PC-9 (cell line): ENCODE results near the gene LHX4. TPM values are rescaled to one million over a fixed set of nuclear protein-coding genes. Genes with fewer than 3 reads are reported as not detected.

Experiments
- BruUV-seq: library from RNA; stranded (reverse); fragments of 400-500 nt; replicated peaks from 2 replicates; lab custom pipeline; 2021; lab: Mats Ljungman, UMichigan
- CTCF ChIA-PET: fragments of 300-600 bp; sonication (Branson Sonifier 250); formaldehyde crosslinking; loops from one replicate; lab custom pipeline; 2022; ENCODE audit warnings: antibody characterized with exemption; lab: Charles Lee
- POLR2A ChIA-PET: fragments of 300-600 bp; sonication (Branson Sonifier 250); formaldehyde crosslinking; loops from one replicate; lab custom pipeline; 2022; ENCODE audit warnings: antibody characterized with exemption; ENCODE audit not compliant: unreplicated experiment; lab: Charles Lee
- DNase-seq, 2 experiments: peaks; one replicate each; pipeline versions ENCODE4 v3.0.0 to v3.0.0-alpha.2; 2015 to 2022; ENCODE audit warnings: mixed read lengths in 1 of 2
- H2AFZ ChIP-seq: fragments of 200-600 bp; sonication (generic); 2 replicates; pipeline ENCODE4 v1.8.1; 2017; ENCODE audit warnings: antibody characterized with exemption
- H3F3A ChIP-seq: fragments of 200-600 bp; sonication (generic); 2 replicates; pipeline ENCODE4 v1.8.1; 2017; ENCODE audit warnings: antibody characterized with exemption, mild to moderate bottlenecking, low read depth; ENCODE audit not compliant: insufficient read depth
- H3K27ac ChIP-seq: fragments of 200-600 bp; sonication (generic); 2 replicates; pipeline ENCODE4 v1.6.1; 2016; ENCODE audit warnings: mixed run types
- H3K27me3 ChIP-seq: fragments of 200-600 bp; sonication (generic); 2 replicates; pipeline ENCODE4 v1.6.1; 2016; ENCODE audit warnings: low read depth, mixed run types; ENCODE audit not compliant: insufficient read depth
- H3K36me3 ChIP-seq: fragments of 200-600 bp; sonication (generic); 2 replicates; pipeline ENCODE4 v1.6.1; 2016; ENCODE audit warnings: low read depth, mixed run types
- H3K4me1 ChIP-seq: fragments of 200-600 bp; sonication (generic); replicated peaks from 2 replicates; pipeline ENCODE4 v1.6.1; 2016; ENCODE audit warnings: mixed run types; ENCODE audit not compliant: insufficient read depth
- H3K4me2 ChIP-seq: fragments of 200-600 bp; sonication (generic); 2 replicates; pipeline ENCODE4 v1.6.1; 2017; ENCODE audit warnings: mixed run types
- H3K4me3 ChIP-seq: fragments of 200-600 bp; sonication (generic); 2 replicates; pipeline ENCODE4 v1.6.1; 2016; ENCODE audit warnings: mixed run types
- H3K79me2 ChIP-seq: fragments of 200-600 bp; sonication (generic); 2 replicates; pipeline ENCODE4 v1.6.1; 2017; ENCODE audit warnings: low read depth, mixed run types
- H3K9me2 ChIP-seq: fragments of 200-600 bp; sonication (generic); 2 replicates; pipeline ENCODE4 v1.8.1; 2017; ENCODE audit warnings: mild to moderate bottlenecking; ENCODE audit not compliant: insufficient read depth
- H3K9me3 ChIP-seq: fragments of 200-600 bp; sonication (generic); 2 replicates; pipeline ENCODE4 v1.8.1; 2016; ENCODE audit warnings: low read depth; ENCODE audit not compliant: insufficient read depth
- H4K20me1 ChIP-seq: fragments of 200-600 bp; sonication (generic); 2 replicates; pipeline ENCODE4 v1.8.1; 2017; ENCODE audit not compliant: insufficient read depth
- EZH2 ChIP-seq: fragments of 200-600 bp; sonication (generic); IDR thresholded peaks from 2 replicates; pipeline ENCODE4 v1.8.0; 2017; ENCODE audit warnings: antibody characterized with exemption, low read depth
- intact Hi-C: fragments of 100-400 bp; cut with micrococcal nuclease; formaldehyde crosslinking; loops from one replicate; pipeline ENCODE4 v1.10.0; 2022; ENCODE audit not compliant: unreplicated experiment
- total RNA-seq: library from RNA; stranded (reverse); gene quantifications from 2 replicates; pipeline ENCODE4 v1.2.3, GENCODE V29; 2021
- TF ChIP-seq, protein P1 (sequence below): fragments of 200-600 bp; sonication (generic); conservative IDR thresholded peaks from 2 replicates; pipeline ENCODE4 v1.6.1; 2017; ENCODE audit warnings: mixed run types, antibody characterized with exemption, mild to moderate bottlenecking, moderate library complexity

Gene LHX4
- total RNA-seq, 1 experiment from 2014 or later, result 0.28 TPM

DNA sequence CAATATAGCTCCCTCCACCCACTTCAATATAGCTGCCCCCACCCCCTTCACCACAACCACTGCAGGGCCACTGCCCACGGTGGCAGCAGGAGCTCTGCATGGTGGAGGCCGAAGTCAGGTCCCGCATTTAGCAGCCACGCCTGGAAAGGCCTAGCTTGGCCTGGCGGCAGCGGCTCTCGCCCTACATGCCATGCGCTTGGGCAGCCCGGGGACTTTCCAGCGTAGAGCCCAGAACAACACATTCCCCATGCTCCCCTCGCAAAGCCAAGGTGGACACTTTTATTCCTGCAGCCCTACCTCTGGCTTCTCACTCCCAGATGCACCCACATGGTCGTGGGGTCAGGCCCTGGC is 37.1 kb downstream of the LHX4 start:
- no peak for DNase-seq
- Histone ChIP-seq H3F3A (no peaks in the 10 kb centered on the region), H3K9me3 (no peaks in the 10 kb centered on the region), H3K4me2 (no peak overlapping the region), H4K20me1 (no peaks in the 10 kb centered on the region), H3K36me3 (no peaks in the 10 kb centered on the region), H2AFZ (no peak overlapping the region), H3K4me1 (no peaks in the 10 kb centered on the region), H3K27ac (no peak overlapping the region), H3K79me2 (no peaks in the 10 kb centered on the region), H3K4me3 (no peak overlapping the region), H3K27me3 (no peaks in the 10 kb centered on the region), H3K9me2 (no peaks in the 10 kb centered on the region)
- intact Hi-C loops, result no loop called here
- ChIA-PET POLR2A (interaction anchor here (0.7 kb wide), 2 partner anchors 33 to 63 kb away, joined by 3 to 4 read pairs; no protein-coding TSS in a partner anchor), CTCF (no interaction called here)
- TF ChIP-seq EZH2, result no peak
- TF ChIP-seq, protein P1, sequence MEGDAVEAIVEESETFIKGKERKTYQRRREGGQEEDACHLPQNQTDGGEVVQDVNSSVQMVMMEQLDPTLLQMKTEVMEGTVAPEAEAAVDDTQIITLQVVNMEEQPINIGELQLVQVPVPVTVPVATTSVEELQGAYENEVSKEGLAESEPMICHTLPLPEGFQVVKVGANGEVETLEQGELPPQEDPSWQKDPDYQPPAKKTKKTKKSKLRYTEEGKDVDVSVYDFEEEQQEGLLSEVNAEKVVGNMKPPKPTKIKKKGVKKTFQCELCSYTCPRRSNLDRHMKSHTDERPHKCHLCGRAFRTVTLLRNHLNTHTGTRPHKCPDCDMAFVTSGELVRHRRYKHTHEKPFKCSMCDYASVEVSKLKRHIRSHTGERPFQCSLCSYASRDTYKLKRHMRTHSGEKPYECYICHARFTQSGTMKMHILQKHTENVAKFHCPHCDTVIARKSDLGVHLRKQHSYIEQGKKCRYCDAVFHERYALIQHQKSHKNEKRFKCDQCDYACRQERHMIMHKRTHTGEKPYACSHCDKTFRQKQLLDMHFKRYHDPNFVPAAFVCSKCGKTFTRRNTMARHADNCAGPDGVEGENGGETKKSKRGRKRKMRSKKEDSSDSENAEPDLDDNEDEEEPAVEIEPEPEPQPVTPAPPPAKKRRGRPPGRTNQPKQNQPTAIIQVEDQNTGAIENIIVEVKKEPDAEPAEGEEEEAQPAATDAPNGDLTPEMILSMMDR, result no peak
- no TSS peak for BruUV-seq

DNA sequence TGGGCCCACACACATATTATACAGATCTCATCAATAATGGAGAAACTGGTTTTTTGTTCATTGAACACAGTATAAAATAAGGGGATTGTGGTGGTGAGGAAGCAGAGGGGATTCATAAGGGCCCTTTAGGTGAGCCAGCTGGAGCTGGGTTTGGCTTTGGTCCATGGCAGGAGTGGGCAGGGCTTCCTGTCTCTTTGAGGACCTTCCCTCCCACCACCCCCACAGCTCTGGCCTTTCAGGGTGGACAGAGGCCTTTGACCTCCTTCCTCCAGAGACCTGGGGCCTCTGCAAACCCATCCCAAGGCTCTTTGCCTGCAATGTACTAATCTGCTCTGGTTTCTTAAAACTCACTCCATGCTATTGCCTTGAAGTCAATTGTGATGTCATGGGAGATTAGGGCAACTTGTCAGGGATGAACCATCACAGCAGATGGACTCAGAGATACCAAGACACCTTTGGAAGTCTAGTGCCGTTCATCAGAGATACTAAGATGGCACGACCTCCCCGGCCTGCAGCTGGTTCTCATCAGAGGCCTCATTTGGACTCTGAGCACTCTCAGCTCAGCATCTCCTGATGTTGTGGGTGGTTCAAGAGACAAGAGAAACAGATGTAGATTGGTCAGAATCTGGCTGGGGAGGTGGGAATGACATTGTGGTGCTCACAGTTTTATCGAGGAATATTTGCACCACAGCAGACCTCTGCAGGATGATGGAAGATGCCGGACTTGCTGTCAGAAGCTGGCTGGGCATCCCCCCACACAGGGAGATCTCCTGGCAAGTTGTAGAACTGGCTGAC is 37.9 kb downstream of the LHX4 start:
- CTCF ChIA-PET, result no interaction called here
- no peaks in the 10 kb centered on the region for H3F3A ChIP-seq

DNA sequence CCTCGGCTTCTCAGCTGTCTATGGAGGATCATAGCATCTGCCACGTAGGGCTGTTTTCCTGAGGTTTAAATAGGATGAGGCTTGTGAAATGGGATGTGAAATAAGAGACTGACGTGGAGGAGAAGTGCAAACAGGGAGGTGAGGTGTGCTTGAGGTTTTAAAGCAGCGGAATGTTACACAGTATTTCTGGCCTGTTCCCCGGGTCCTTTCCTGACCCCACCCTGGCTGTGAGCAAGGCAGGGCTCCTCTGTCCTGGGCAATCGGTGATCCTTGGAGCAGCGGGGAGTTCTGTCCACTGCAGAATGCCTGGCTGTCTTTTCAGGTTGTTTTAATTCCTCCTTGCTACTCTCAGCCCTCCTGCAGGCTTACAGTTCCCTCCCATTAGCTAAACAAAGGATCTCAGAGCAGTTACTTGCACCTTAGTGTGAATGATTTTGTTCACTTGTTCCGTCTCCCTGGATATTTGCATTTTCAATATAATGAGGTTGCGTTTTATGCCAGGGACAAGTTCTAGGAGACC is 38.6 kb downstream of the LHX4 start:
- TF ChIP-seq, protein P1, result no peak
- no peaks in the 10 kb centered on the region for H3K9me2 ChIP-seq
- no peak overlapping the region for H2AFZ ChIP-seq
- intact Hi-C loops, result no loop called here
- DNase-seq, result no peak
- H3K79me2 ChIP-seq, result no peaks in the 10 kb centered on the region
- no peaks in the 10 kb centered on the region for H3K4me1 ChIP-seq
- ChIA-PET CTCF (no interaction called here), POLR2A (no interaction called here)
- no peaks in the 10 kb centered on the region for H3F3A ChIP-seq
- H3K36me3 ChIP-seq, result no peaks in the 10 kb centered on the region
- H3K27me3 ChIP-seq, result no peaks in the 10 kb centered on the region
- H3K27ac ChIP-seq, result no peak overlapping the region
- no TSS peak for BruUV-seq
- H3K4me2 ChIP-seq, result no peak overlapping the region
- H3K4me3 ChIP-seq, result no peak overlapping the region
- no peaks in the 10 kb centered on the region for H3K9me3 ChIP-seq
- no peaks in the 10 kb centered on the region for H4K20me1 ChIP-seq

More for the DNA sequence above, 37.9 kb downstream of the LHX4 start:
- Histone ChIP-seq H3K9me3 (no peaks in the 10 kb centered on the region), H3K36me3 (no peaks in the 10 kb centered on the region), H3K4me2 (no peak overlapping the region), H3K9me2 (no peaks in the 10 kb centered on the region), H3K4me1 (no peaks in the 10 kb centered on the region), H2AFZ (no peak overlapping the region), H3K27me3 (no peaks in the 10 kb centered on the region), H4K20me1 (no peaks in the 10 kb centered on the region), H3K79me2 (no peaks in the 10 kb centered on the region), H3K4me3 (no peak overlapping the region), H3K27ac (no peak overlapping the region)
- POLR2A ChIA-PET, result interaction anchor here (0.7 kb wide), 1 partner anchor 34 kb away, joined by 3 read pairs; no protein-coding TSS in a partner anchor
- intact Hi-C loops, result no loop called here
- BruUV-seq, result no TSS peak
- TF ChIP-seq, protein P1, result no peak
- no peak for TF ChIP-seq EZH2
- no peak for DNase-seq
